D721Med (cell line): Measurements from ENCODE around the gene RELT.

Experiments
- DNase-seq: peaks from one replicate; pipeline ENCODE4 v3.0.0; 2011; ENCODE audit warnings: low spot score; ENCODE audit not compliant: insufficient read length
- FAIRE-seq: peaks from 2 replicates; lab custom pipeline; 2011; peaks lifted over from hg19 to GRCh38; lab: Jason Lieb, UNC
- TF ChIP-seq, protein P1 (sequence below): IDR thresholded peaks from 2 replicates; pipeline ENCODE4 v1.5.1; 2012; ENCODE audit warnings: mild to moderate bottlenecking, control low read depth; ENCODE audit not compliant: insufficient read depth; ENCODE audit errors: missing control alignments

RELT gene

DNA sequence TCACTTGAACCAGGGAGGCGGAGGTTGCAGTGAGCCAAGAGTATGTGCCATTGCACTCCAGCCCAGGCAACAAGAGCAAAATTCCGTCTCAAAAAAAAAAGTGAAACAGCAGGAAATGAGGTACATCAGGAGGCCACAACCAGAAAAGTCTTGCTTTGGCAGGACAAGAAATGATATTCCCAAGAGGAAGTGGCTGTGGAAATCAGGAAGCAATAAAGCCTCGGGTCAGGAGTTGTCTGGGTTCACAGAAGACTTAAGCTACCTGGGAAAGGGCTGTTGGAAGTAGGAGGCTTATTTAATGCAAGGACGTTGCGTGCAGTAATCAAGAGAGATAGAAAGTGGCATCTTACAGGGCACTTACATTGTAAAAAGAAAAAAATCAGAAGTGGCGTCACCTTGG is 9.2 kb upstream of the RELT start:
- FAIRE-seq: no peak
- no peak for DNase-seq
- TF ChIP-seq, protein P1, sequence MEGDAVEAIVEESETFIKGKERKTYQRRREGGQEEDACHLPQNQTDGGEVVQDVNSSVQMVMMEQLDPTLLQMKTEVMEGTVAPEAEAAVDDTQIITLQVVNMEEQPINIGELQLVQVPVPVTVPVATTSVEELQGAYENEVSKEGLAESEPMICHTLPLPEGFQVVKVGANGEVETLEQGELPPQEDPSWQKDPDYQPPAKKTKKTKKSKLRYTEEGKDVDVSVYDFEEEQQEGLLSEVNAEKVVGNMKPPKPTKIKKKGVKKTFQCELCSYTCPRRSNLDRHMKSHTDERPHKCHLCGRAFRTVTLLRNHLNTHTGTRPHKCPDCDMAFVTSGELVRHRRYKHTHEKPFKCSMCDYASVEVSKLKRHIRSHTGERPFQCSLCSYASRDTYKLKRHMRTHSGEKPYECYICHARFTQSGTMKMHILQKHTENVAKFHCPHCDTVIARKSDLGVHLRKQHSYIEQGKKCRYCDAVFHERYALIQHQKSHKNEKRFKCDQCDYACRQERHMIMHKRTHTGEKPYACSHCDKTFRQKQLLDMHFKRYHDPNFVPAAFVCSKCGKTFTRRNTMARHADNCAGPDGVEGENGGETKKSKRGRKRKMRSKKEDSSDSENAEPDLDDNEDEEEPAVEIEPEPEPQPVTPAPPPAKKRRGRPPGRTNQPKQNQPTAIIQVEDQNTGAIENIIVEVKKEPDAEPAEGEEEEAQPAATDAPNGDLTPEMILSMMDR: no peak

DNA sequence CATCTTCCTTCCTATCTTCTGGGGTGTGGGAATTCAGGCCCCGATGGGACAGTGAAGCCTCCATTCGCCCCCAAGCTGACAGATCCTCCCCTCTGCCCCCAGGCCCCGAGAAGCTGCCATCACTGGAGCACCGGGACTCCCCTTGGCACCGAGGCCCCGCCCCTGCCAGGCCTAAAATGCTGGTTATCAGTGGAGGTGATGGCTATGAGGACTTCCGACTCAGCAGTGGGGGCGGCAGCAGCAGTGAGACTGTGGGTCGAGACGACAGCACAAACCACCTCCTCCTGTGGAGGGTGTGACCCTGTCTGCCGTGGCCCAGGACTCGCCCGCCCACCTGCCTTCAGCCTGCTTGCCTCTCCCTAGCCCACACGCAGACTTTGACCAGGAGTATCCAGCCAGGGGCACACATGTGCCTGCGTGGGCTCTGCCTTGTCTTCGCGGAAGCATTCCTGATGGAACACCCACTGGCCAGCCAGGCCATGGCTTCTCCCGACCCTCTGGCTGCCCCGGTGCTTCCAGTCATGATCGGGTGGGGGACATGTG is 8.6 kb upstream of the RELT start:
- TF ChIP-seq, protein P1: no peak
- FAIRE-seq (no peak), DNase-seq (no peak)

DNA sequence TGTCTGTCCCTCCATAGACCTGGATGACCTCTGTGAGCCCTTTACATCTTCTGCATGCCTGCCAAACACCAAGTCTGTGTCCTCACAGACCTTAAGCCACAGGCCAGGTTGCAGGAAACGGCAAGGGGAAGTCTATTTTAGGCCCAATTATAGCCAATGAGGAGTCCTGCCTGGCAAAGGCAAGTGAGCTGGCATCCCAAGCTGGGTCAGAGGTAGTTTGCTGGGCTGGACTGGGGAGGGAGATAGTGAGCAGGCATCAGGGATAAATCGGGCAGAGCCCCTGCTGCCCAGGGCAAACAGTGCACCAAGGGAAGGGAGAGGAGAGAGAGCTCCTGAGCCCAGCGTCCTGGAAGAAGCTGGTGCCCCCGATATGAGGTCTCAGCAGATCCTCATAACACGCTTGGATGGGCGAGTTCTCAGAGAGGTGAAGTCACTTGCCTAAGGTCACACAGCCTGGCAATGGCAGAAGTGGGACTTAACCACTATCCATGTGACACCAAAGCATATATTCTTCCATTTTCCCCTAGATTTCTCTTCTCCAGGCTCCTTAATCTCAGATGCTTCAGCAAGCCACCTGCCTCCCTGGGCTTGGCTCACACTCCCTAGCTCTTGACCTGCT is 3.7 kb upstream of the RELT start:
- FAIRE-seq (no peak), DNase-seq (no peak)
- TF ChIP-seq, protein P1: no peak

DNA sequence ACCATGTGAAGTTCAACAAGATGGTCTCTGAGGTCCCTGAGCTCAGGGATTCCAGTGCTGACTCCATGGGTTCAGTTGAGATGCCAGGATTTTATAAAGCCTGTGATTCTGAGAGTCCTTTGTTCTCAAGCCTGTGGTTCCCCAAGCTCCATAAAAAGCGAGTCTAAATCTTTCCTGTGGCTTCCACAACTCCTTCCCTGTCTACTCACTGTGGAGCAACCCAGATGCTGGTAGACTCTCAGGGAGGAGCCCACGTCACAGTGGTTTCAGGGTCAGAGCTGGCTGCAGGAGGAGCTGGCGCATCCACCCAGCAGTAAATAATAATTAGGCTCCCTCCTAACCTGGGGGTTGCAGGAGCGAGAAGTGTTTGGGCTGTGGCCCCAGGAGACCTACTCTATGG is 2.0 kb upstream of the RELT start:
- no peak for FAIRE-seq
- DNase-seq: no peak
- TF ChIP-seq, protein P1: no peak

DNA sequence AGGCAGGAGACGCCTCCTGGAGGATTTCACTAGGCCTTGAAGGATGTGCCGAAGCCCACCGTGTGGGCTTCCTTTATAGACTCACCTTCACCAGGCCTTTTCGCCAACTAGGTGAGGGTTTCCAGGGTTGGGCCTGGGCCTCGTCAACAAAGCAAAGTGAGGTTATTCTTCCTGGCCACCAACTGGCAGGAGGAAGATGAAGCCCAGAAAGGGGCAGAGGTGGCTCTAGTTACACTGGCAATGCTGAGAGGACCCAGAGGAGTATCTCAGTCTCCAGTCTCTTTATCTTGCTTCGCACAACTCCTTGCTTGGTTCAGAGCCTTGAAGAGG is 404 bp upstream of the RELT start:
- DNase-seq (no peak), FAIRE-seq (no peak)
- TF ChIP-seq, protein P1: no peak

DNA sequence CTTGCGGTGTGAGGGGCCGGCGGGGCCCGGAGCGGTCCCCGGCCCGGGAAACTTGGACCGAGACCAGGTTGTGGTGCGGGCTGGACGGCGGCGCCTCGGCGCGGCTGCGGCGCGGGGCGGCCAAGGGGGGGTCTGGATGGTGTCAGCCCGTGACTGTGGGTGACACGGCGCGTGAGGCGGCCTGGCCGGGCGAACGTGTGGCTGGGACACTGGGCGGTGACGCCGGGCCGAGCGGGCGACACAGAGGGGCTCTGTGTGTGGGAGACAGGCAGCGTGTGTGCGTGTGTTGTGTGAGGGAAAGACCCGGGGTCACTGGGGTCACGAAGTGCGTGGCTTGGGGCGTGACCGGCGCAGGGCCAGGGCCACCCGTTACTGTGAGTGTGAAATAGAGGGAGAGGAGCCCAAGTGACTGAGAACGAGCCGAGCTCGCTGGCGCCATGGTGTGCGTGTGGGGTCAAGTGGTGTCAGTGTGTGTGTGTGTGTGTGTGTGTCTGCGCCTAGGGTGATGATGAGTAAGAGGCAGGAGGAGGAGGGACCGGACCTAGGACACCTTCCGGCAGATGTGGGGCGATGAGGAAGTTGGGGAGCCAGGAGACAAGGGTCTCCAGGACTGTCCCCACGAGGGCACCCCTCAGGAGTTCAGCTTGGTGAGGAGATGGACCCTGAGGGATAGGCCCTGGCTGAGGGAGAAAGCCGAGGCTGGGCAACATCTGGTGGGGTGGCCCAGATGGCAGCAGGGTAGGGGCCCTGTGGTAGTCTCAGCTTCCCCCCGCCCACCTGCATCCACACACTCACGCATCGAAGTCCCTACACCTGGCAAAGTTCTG is 817 bp downstream of the RELT start:
- no peak for DNase-seq
- TF ChIP-seq, protein P1: no peak
- FAIRE-seq: no peak
